HUES64 (cell line): ENCODE measurements around the gene GALNT9.

ENCODE experiments used
- H3K27ac ChIP-seq: 2 replicates; pipeline ENCODE4 v1.7.0; 2013; ENCODE audit warnings: low read depth, low read length, inconsistent platforms
- H3K27me3 ChIP-seq: 2 replicates; pipeline ENCODE4 v1.6.1; 2013; ENCODE audit warnings: mild to moderate bottlenecking, low read length; ENCODE audit not compliant: insufficient read depth
- H3K36me3 ChIP-seq: 2 replicates; pipeline ENCODE4 v1.6.1; 2013; ENCODE audit warnings: mild to moderate bottlenecking, low read length; ENCODE audit not compliant: insufficient read depth
- H3K4me1 ChIP-seq: 2 replicates; pipeline ENCODE4 v1.6.1; 2013; ENCODE audit warnings: mild to moderate bottlenecking, low read length, moderate library complexity; ENCODE audit not compliant: insufficient read depth
- H3K4me3 ChIP-seq: 2 replicates; pipeline ENCODE4 v1.5.1; 2013; ENCODE audit warnings: mild to moderate bottlenecking, low read length, moderate library complexity
- H3K9ac ChIP-seq: 2 replicates; pipeline ENCODE4 v1.6.1; 2013; ENCODE audit warnings: mild to moderate bottlenecking, low read depth, low read length
- H3K9me3 ChIP-seq: 2 replicates; pipeline ENCODE4 v1.6.1; 2013; ENCODE audit warnings: low read depth, low read length; ENCODE audit not compliant: insufficient read depth
- WGBS: fragments of 150-250, 120-280 bp; methylation state at CpG from one replicate; pipeline ENCODE4 v1.1.7; 2013; ENCODE audit warnings: missing lambda C conversion rate; 5-methylcytosine and 5-hydroxymethylcytosine counted together

Gene GALNT9

GRCh38 chr12:132146772-132147422 is 182.5 kb downstream of the GALNT9 start:
- Histone ChIP-seq H3K9ac (no peak overlapping the region), H3K4me3 (no peak overlapping the region), H3K27ac (no peak overlapping the region), H3K36me3 (peaks cover 37% of the 10 kb centered on the region), H3K9me3 (no peaks in the 10 kb centered on the region), H3K4me1 (no peaks in the 10 kb centered on the region), H3K27me3 (no peaks in the 10 kb centered on the region)
- WGBS = 96% methylated on average over 19 of the region's 19 CpGs
